HEK293 (cell line): ENCODE measurements around the gene PLA2G4E.

ENCODE experiments used
- CTCF ChIP-seq: fragments of 450-650 bp; formaldehyde crosslinking; IDR thresholded peaks from 2 replicates; pipeline ENCODE4 v1.5.1; 2016; ENCODE audit warnings: missing biosample characterization, missing genetic modification characterization
- PATZ1 ChIP-seq: fragments of 450-650 bp; formaldehyde crosslinking; IDR thresholded peaks from 2 replicates; pipeline ENCODE4 v1.5.1; 2016; ENCODE audit warnings: missing biosample characterization, missing genetic modification characterization
- PBX3 ChIP-seq: sonication (generic); formaldehyde crosslinking; IDR thresholded peaks from 2 replicates; pipeline ENCODE4 v1.8.1; 2022; ENCODE audit warnings: mild to moderate bottlenecking, moderate library complexity, missing genetic modification reagents
- SP2 ChIP-seq: fragments of 450-650 bp; formaldehyde crosslinking; IDR thresholded peaks from 2 replicates; pipeline ENCODE4 v1.5.1; 2016; ENCODE audit warnings: missing biosample characterization, missing genetic modification characterization
- ZBTB6 ChIP-seq: fragments of 450-650 bp; formaldehyde crosslinking; IDR thresholded peaks from 2 replicates; pipeline ENCODE4 v1.5.1; 2017; ENCODE audit warnings: missing biosample characterization, missing genetic modification characterization
- ZNF146 ChIP-seq: fragments of 450-650 bp; formaldehyde crosslinking; IDR thresholded peaks from 2 replicates; pipeline ENCODE4 v1.5.1; 2016; ENCODE audit warnings: missing biosample characterization, missing genetic modification characterization
- ZNF175 ChIP-seq: fragments of 450-650 bp; formaldehyde crosslinking; IDR thresholded peaks from 2 replicates; pipeline ENCODE4 v1.5.1; 2016; ENCODE audit warnings: missing biosample characterization, missing genetic modification characterization
- ZNF311 ChIP-seq: fragments of 450-650 bp; formaldehyde crosslinking; IDR thresholded peaks from 2 replicates; pipeline ENCODE4 v1.5.1; 2017; ENCODE audit warnings: missing biosample characterization, missing genetic modification characterization, borderline replicate concordance
- ZNF341 ChIP-seq: fragments of 450-650 bp; formaldehyde crosslinking; IDR thresholded peaks from 2 replicates; pipeline ENCODE4; 2016; ENCODE audit warnings: low read depth, missing biosample characterization, missing genetic modification characterization
- ZNF530 ChIP-seq: fragments of 450-650 bp; formaldehyde crosslinking; IDR thresholded peaks from 2 replicates; pipeline ENCODE4 v1.5.1; 2016; ENCODE audit warnings: low read depth, missing biosample characterization, missing genetic modification characterization
- ZNF558 ChIP-seq: fragments of 450-650 bp; formaldehyde crosslinking; IDR thresholded peaks from 2 replicates; pipeline ENCODE4 v1.5.1; 2016; ENCODE audit warnings: missing biosample characterization, missing genetic modification characterization
- ZNF785 ChIP-seq: fragments of 450-650 bp; formaldehyde crosslinking; IDR thresholded peaks from 2 replicates; pipeline ENCODE4 v1.5.1; 2016; ENCODE audit warnings: missing biosample characterization, missing genetic modification characterization

GRCh38 chr15:41950489-41950888 lies 70.4 kb downstream of the PLA2G4E start:
- TF ChIP-seq CTCF (tag by site-specific recombination) = no peak
- no peak for TF ChIP-seq ZNF785 (tag by site-specific recombination)
- no peak for TF ChIP-seq ZBTB6 (tag by site-specific recombination)
- no peak for TF ChIP-seq ZNF341 (tag by site-specific recombination)
- no peak for TF ChIP-seq ZNF558 (tag by site-specific recombination)
- no peak for TF ChIP-seq ZNF530
- no peak for TF ChIP-seq PBX3 (CRISPR knock-in tag)
- no peak for TF ChIP-seq ZNF175 (tag by site-specific recombination)
- TF ChIP-seq PATZ1 = no peak
- no peak for TF ChIP-seq ZNF146 (tag by site-specific recombination)
- TF ChIP-seq ZNF311 (tag by site-specific recombination) = no peak
- no peak for TF ChIP-seq SP2 (tag by site-specific recombination)
